OCI-LY7 (cell line): ENCODE results near the gene TMEM8B. TPM values are rescaled to one million over a fixed set of nuclear protein-coding genes. Genes with fewer than 3 reads are reported as not detected.

Source experiments
- BruUV-seq: library from RNA; stranded (reverse); fragments of 400-500 nt; replicated peaks from 2 replicates; lab custom pipeline; 2021; lab: Mats Ljungman, UMichigan
- CTCF ChIA-PET: fragments of 300-600 bp; sonication (Branson Sonifier 250); formaldehyde crosslinking; loops from one replicate; lab custom pipeline; 2022; ENCODE audit warnings: antibody characterized with exemption; ENCODE audit not compliant: unreplicated experiment; lab: Charles Lee
- POLR2A ChIA-PET: fragments of 300-600 bp; sonication (Branson Sonifier 250); formaldehyde crosslinking; loops from one replicate; lab custom pipeline; 2022; ENCODE audit warnings: antibody characterized with exemption; lab: Charles Lee
- DNase-seq: peaks from one replicate; pipeline ENCODE4 v3.0.0-alpha.2; 2015; ENCODE audit warnings: low spot score
- H2AFZ ChIP-seq: fragments of 200-600 bp; sonication (generic), shearing (Covaris generic); 2 replicates; pipeline ENCODE4 v1.6.1; 2014; ENCODE audit warnings: mild to moderate bottlenecking, antibody characterized with exemption, low read length, moderate library complexity
- H3K27ac ChIP-seq: fragments of 200-600 bp; sonication (generic); 2 replicates; pipeline ENCODE4 v1.5.1; 2014; ENCODE audit warnings: mixed run types, low read depth, mild to moderate bottlenecking, moderate library complexity, low read length, inconsistent platforms; ENCODE audit not compliant: poor library complexity, severe bottlenecking
- H3K36me3 ChIP-seq: fragments of 200-600 bp; sonication (generic); 2 replicates; pipeline ENCODE4 v1.6.1; 2014; ENCODE audit warnings: mild to moderate bottlenecking, antibody characterized with exemption, low read length, moderate library complexity, mixed read lengths; ENCODE audit not compliant: insufficient read depth
- H3K4me1 ChIP-seq: fragments of 200-600 bp; sonication (generic); 2 replicates; pipeline ENCODE4 v1.5.1; 2014; ENCODE audit warnings: mild to moderate bottlenecking, low read length; ENCODE audit not compliant: insufficient read depth, poor library complexity, severe bottlenecking
- H3K4me2 ChIP-seq: fragments of 200-600 bp; sonication (generic); 2 replicates; pipeline ENCODE4 v1.6.1; 2014; ENCODE audit warnings: mild to moderate bottlenecking, low read length
- H3K4me3 ChIP-seq: fragments of 200-600 bp; sonication (generic); 2 replicates; pipeline ENCODE4 v1.5.1; 2014; ENCODE audit warnings: mild to moderate bottlenecking, low read depth, low read length; ENCODE audit not compliant: poor library complexity, severe bottlenecking
- H3K79me2 ChIP-seq: fragments of 200-600 bp; sonication (generic); 2 replicates; pipeline ENCODE4 v1.6.1; 2016; ENCODE audit warnings: low read depth, mild to moderate bottlenecking, low read length, moderate library complexity, mixed read lengths; ENCODE audit not compliant: insufficient read depth
- H3K9me2 ChIP-seq: fragments of 200-600 bp; sonication (generic); 2 replicates; pipeline ENCODE4 v1.6.1; 2016; ENCODE audit warnings: mild to moderate bottlenecking, low read length, mixed read lengths; ENCODE audit not compliant: insufficient read depth
- H3K9me3 ChIP-seq: fragments of 200-600 bp; sonication (generic); 2 replicates; pipeline ENCODE4 v1.6.1; 2014; ENCODE audit warnings: mild to moderate bottlenecking, mixed run types, low read length, mixed read lengths
- H4K20me1 ChIP-seq: fragments of 200-600 bp; sonication (generic); 2 replicates; pipeline ENCODE4 v1.6.1; 2014; ENCODE audit warnings: mild to moderate bottlenecking, antibody characterized with exemption, low read length, moderate library complexity, mixed read lengths; ENCODE audit not compliant: insufficient read depth
- EZH2phosphoT487 ChIP-seq: fragments of 200-600 bp; sonication (generic); IDR thresholded peaks from 2 replicates; pipeline ENCODE4 v1.6.1; 2018; ENCODE audit warnings: low read depth, borderline replicate concordance, mild to moderate bottlenecking, mixed run types, antibody characterized with exemption, low read length, moderate library complexity, mixed read lengths
- intact Hi-C: fragments of 100-400 bp; cut with micrococcal nuclease; formaldehyde crosslinking; loops from one replicate; pipeline ENCODE4 v1.10.0; 2022; ENCODE audit not compliant: unreplicated experiment
- total RNA-seq, 2 experiments: library from RNA; depleted of rRNA in 1 of 2; stranded (reverse); fragments of >200 nt in 1 of 2; shearing (Covaris generic) in 1 of 2; gene quantifications; 2 replicates each; pipeline ENCODE4 v1.2.3, GENCODE V29; 2014 to 2022
- TF ChIP-seq, protein P1 (sequence below): fragments of 200-600 bp; sonication (generic); conservative IDR thresholded peaks from 2 replicates; pipeline ENCODE4 v1.5.1; 2014; ENCODE audit warnings: mild to moderate bottlenecking, antibody characterized with exemption, low read length, moderate library complexity, mixed read lengths

The TMEM8B gene
- total RNA-seq, 2 experiments from 2014 or later = 3.1 to 15.7 TPM

DNA sequence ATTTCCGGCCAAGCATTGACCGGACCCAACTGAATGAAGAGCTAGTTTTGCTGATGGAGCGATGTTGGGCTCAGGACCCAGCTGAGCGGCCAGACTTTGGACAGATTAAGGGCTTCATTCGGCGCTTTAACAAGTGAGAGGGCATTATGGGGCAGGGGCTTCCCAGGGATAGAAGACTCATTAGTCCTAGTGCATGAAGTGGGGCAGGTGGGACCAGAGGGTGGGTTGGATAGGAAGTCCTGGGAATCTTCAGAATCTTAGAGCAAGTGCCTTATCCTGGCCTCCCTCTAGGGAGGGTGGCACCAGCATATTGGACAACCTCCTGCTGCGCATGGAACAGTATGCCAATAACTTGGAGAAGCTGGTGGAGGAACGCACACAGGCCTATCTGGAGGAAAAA, 22.9 kb upstream of the TMEM8B start:
- H3K9me2 ChIP-seq = no peaks in the 10 kb centered on the region
- intact Hi-C loops = no loop called here
- no peak overlapping the region for H2AFZ ChIP-seq
- TF ChIP-seq, protein P1, sequence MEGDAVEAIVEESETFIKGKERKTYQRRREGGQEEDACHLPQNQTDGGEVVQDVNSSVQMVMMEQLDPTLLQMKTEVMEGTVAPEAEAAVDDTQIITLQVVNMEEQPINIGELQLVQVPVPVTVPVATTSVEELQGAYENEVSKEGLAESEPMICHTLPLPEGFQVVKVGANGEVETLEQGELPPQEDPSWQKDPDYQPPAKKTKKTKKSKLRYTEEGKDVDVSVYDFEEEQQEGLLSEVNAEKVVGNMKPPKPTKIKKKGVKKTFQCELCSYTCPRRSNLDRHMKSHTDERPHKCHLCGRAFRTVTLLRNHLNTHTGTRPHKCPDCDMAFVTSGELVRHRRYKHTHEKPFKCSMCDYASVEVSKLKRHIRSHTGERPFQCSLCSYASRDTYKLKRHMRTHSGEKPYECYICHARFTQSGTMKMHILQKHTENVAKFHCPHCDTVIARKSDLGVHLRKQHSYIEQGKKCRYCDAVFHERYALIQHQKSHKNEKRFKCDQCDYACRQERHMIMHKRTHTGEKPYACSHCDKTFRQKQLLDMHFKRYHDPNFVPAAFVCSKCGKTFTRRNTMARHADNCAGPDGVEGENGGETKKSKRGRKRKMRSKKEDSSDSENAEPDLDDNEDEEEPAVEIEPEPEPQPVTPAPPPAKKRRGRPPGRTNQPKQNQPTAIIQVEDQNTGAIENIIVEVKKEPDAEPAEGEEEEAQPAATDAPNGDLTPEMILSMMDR = no peak
- no peak for TF ChIP-seq EZH2phosphoT487
- ChIA-PET POLR2A (no interaction called here), CTCF (no interaction called here)
- no peak overlapping the region for H3K4me2 ChIP-seq
- H3K36me3 ChIP-seq = peaks cover 9% of the 10 kb centered on the region; the same call in 1 of the 2 replicates
- no peaks in the 10 kb centered on the region for H4K20me1 ChIP-seq
- no peak overlapping the region for H3K4me3 ChIP-seq
- H3K79me2 ChIP-seq = no peaks in the 10 kb centered on the region
- DNase-seq = no peak
- no peaks in the 10 kb centered on the region for H3K4me1 ChIP-seq
- no peak overlapping the region for H3K27ac ChIP-seq
- no peaks in the 10 kb centered on the region for H3K9me3 ChIP-seq
- BruUV-seq = no TSS peak

DNA sequence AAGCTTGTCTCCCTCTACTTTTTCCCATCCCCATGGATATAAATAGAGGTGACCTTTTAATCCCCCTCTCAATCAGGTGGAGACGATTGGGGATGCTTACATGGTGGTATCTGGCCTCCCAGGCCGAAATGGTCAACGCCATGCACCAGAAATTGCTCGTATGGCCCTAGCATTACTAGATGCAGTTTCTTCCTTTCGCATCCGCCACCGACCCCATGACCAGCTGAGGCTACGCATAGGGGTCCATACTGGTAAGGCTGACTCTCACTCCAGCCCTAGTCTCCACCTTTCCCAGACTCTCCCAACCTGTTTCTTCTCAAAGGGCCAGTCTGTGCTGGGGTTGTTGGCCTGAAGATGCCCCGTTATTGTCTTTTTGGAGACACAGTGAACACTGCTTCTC, 20.6 kb upstream of the TMEM8B start:
- Histone ChIP-seq H3K9me3 (no peaks in the 10 kb centered on the region), H3K4me3 (no peak overlapping the region), H4K20me1 (no peaks in the 10 kb centered on the region), H2AFZ (no peak overlapping the region), H3K9me2 (no peaks in the 10 kb centered on the region), H3K27ac (no peak overlapping the region), H3K79me2 (0 out of 2 replicates have a peak, but pooled peaks cover 1% of the 10 kb centered on the region), H3K4me2 (no peak overlapping the region), H3K4me1 (peaks cover 20% of the 10 kb centered on the region), H3K36me3 (peaks cover 9% of the 10 kb centered on the region; the same call in 1 of the 2 replicates)
- POLR2A ChIA-PET = interaction anchor here (0.6 kb wide), 1 partner anchor 9 kb away, joined by 3 read pairs; no protein-coding TSS in a partner anchor
- intact Hi-C loops = no loop called here
- no TSS peak for BruUV-seq
- no peak for DNase-seq
- CTCF ChIA-PET = no interaction called here
- TF ChIP-seq EZH2phosphoT487 = no peak
- TF ChIP-seq, protein P1 = no peak

DNA sequence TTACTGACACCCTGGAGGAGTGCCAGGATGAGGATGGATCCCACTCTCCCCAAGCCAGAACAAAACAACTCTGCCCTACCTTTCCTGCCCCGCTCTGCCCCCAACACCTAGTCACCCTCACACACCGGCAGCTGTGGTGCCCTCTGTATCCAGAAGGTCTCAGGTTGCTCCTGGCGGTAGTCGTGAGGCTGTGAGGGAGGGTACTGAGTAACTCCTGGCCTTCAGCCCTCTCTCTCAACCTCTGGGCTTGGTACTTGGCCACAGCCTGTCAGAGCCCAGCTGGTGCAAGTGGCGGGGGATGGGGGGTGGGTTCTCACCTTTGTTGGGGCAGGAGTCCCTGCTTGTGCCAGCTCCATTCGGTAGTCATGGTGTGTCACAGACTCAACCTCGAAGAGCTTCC, 18.9 kb upstream of the TMEM8B start:
- no TSS peak for BruUV-seq
- CTCF ChIA-PET = no interaction called here
- intact Hi-C loops = loop anchor here (5.0 kb wide), 1 partner anchor 188 kb away; no protein-coding TSS in a partner anchor

More for the DNA sequence above, 18.9 kb upstream of the TMEM8B start:
- Histone ChIP-seq H2AFZ (no peak overlapping the region), H3K4me2 (no peak overlapping the region), H3K36me3 (peaks cover 9% of the 10 kb centered on the region; the same call in 1 of the 2 replicates), H4K20me1 (no peaks in the 10 kb centered on the region), H3K4me1 (peaks cover 29% of the 10 kb centered on the region), H3K4me3 (no peak overlapping the region), H3K27ac (no peak overlapping the region), H3K79me2 (peaks cover 10% of the 10 kb centered on the region; the same call in 1 of the 2 replicates), H3K9me2 (no peaks in the 10 kb centered on the region), H3K9me3 (no peaks in the 10 kb centered on the region)
- DNase-seq = no peak
- no peak for TF ChIP-seq EZH2phosphoT487
- TF ChIP-seq, protein P1 = no peak
- POLR2A ChIA-PET = no interaction called here
